Neural crest cell (in vitro differentiated cells): ENCODE results near the gene RCOR1. TPM values are rescaled to one million over a fixed set of nuclear protein-coding genes. Genes with fewer than 3 reads are reported as not detected.

Experiments
- DNase-seq: peaks from one replicate; pipeline ENCODE4 v3.0.0; 2021; ENCODE audit warnings: low read depth, mixed read lengths, low spot score
- H3K27ac Mint-ChIP-seq: one replicate; pipeline ENCODE4 v1.8.0; 2021; ENCODE audit warnings: mild to moderate bottlenecking, mixed read lengths; ENCODE audit not compliant: unreplicated experiment
- H3K27me3 Mint-ChIP-seq: 2 replicates; pipeline ENCODE4 v1.8.0; 2021; ENCODE audit warnings: low read depth, mild to moderate bottlenecking, mixed read lengths
- H3K36me3 Mint-ChIP-seq: 2 replicates; pipeline ENCODE4 v1.8.0; 2021; ENCODE audit warnings: low read depth, mild to moderate bottlenecking, mixed read lengths
- H3K4me1 Mint-ChIP-seq: 2 replicates; pipeline ENCODE4 v1.8.0; 2021; ENCODE audit warnings: mixed read lengths
- H3K4me3 Mint-ChIP-seq: one replicate; pipeline ENCODE4 v1.8.0; 2021; ENCODE audit warnings: mild to moderate bottlenecking, mixed read lengths
- H3K9me3 Mint-ChIP-seq: 2 replicates; pipeline ENCODE4 v1.8.0; 2021; ENCODE audit warnings: mixed read lengths
- CTCF ChIP-seq: fragments of 200-600 bp; sonication (generic); conservative IDR thresholded peaks from 2 replicates; pipeline ENCODE4 v1.5.0; 2021; ENCODE audit warnings: antibody characterized with exemption, mild to moderate bottlenecking
- total RNA-seq: library from RNA; stranded (reverse); gene quantifications from 2 replicates; pipeline ENCODE4 v1.2.1, GENCODE V29; 2021

Gene RCOR1
- total RNA-seq, 1 donor from 2014 or later = 27.8 TPM

GRCh38 chr14:102768223-102769048, 176.0 kb downstream of the RCOR1 start:
- Mint-ChIP-seq H3K4me1 (peaks cover 15% of the 10 kb centered on the region), H3K27me3 (no peaks in the 10 kb centered on the region), H3K36me3 (no peaks in the 10 kb centered on the region), H3K27ac (no peak overlapping the region), H3K4me3 (no peak overlapping the region), H3K9me3 (no peaks in the 10 kb centered on the region)
- TF ChIP-seq CTCF = no peak
- DNase-seq = no peak

DNA sequence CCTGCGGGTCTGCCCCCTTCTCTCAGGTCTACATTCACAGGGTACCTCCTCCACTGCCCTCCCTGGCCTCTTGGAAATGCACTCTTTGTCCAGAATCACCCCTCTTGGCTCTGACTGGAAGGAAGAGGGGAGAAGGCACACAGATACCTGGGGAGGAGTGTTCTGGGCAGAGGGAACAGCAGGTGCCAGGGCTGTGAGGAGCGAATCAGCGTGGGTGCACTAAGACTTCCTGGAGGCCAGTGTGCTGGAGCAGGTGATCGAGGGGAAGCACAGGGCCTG, 176.5 kb downstream of the RCOR1 start:
- Mint-ChIP-seq H3K36me3 (no peaks in the 10 kb centered on the region), H3K27me3 (no peaks in the 10 kb centered on the region), H3K4me3 (no peak overlapping the region), H3K4me1 (peaks cover 15% of the 10 kb centered on the region), H3K27ac (no peak overlapping the region), H3K9me3 (no peaks in the 10 kb centered on the region)
- no peak for TF ChIP-seq CTCF
- no peak for DNase-seq

DNA sequence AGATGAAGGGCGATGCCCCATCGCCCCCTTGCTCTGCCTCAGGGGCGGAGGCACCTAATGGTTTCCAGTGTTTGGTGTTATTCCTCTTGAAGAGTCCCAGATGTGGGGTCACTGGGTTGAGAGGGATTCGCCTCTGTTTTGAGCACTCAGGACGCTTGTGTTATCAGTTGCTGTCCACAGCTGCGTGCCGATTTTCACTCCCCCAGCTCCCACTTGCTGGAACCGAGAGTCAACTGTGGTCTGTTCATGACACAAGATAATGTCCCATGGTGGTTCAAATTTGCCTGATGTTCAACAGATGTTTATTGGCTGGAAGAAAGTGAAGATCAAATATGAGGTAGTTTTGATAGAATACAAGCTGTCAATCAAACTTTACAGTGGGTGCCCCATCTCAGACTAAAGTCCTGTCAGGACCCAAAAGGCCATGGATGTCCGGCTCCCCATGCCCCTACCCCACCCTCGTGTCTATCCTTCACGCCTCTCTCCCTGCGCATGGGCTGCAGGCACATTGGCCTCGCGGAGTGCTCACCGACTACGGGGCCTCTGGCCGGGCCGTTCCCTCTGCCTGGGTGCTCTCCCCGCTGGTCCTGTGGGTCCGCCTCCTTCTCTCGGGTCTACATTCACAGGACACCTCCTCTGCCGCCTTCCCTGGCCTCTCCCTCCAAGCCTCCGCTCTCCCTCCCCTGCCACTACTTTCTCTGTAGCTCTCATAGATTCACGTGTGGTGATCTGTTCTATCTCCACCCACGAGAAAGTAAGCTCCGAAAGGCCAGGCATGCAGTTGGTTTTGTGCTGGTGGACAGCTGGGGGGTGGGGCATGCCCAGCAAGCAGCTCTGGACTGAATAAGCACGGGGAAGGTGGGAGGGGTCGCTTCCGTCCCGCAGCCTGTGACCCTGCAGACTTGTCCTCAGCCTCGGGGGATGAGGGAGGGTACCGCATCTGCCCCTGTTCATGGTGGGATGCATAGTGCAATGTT, 178.0 kb downstream of the RCOR1 start:
- H3K4me1 Mint-ChIP-seq = peaks cover 21% of the 10 kb centered on the region
- no peaks in the 10 kb centered on the region for H3K9me3 Mint-ChIP-seq
- no peaks in the 10 kb centered on the region for H3K36me3 Mint-ChIP-seq
- peak overlapping the region; percentile 52 for H3K4me3 Mint-ChIP-seq
- no peaks in the 10 kb centered on the region for H3K27me3 Mint-ChIP-seq
- TF ChIP-seq CTCF = no peak
- peak overlapping the region; percentile 78 for H3K27ac Mint-ChIP-seq
- no peak for DNase-seq

DNA sequence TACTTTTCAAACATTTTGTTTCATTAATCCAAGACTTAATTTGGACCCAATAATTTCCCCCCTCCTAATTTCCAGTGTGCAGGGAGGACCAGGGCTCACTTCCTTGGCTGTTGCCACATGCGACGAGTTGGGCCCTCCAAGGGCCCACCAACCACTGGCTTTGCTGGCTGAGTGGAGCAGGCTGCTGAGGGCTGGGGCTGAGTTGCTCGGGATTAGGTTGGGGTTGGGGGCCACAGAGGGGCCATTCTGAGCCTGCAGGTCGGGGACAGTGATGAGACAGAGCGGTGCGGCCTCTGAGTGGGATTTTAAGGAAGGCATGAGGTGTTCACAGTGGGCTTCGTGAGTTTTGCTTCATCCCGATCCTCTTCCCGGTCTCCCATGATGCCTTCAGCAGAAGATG, 178.7 kb downstream of the RCOR1 start:
- DNase-seq = no peak
- no peak for TF ChIP-seq CTCF

GRCh38 chr14:102772781-102773570, 180.5 kb downstream of the RCOR1 start:
- no peaks in the 10 kb centered on the region for H3K27me3 Mint-ChIP-seq
- no peaks in the 10 kb centered on the region for H3K9me3 Mint-ChIP-seq
- DNase-seq = no peak
- peak; percentile 44 for TF ChIP-seq CTCF
- H3K4me1 Mint-ChIP-seq = peaks cover 21% of the 10 kb centered on the region
- H3K27ac Mint-ChIP-seq = peak overlapping the region; percentile 55
- peak overlapping the region; percentile 79 for H3K4me3 Mint-ChIP-seq
- H3K36me3 Mint-ChIP-seq = no peaks in the 10 kb centered on the region

More for the DNA sequence above, 178.7 kb downstream of the RCOR1 start:
- Mint-ChIP-seq H3K4me1 (peaks cover 21% of the 10 kb centered on the region), H3K27ac (no peak overlapping the region), H3K36me3 (no peaks in the 10 kb centered on the region), H3K9me3 (no peaks in the 10 kb centered on the region), H3K27me3 (no peaks in the 10 kb centered on the region), H3K4me3 (no peak overlapping the region)
